Neural crest cell (in vitro differentiated cells): ENCODE data around the gene OPALIN. TPM values are rescaled to one million over a fixed set of nuclear protein-coding genes. Genes with fewer than 3 reads are reported as not detected.

Experiments
- DNase-seq: peaks from one replicate; pipeline ENCODE4 v3.0.0; 2021; ENCODE audit warnings: low read depth, mixed read lengths, low spot score
- H3K27ac Mint-ChIP-seq: one replicate; pipeline ENCODE4 v1.8.0; 2021; ENCODE audit warnings: mild to moderate bottlenecking, mixed read lengths; ENCODE audit not compliant: unreplicated experiment
- H3K27me3 Mint-ChIP-seq: 2 replicates; pipeline ENCODE4 v1.8.0; 2021; ENCODE audit warnings: low read depth, mild to moderate bottlenecking, mixed read lengths
- H3K36me3 Mint-ChIP-seq: 2 replicates; pipeline ENCODE4 v1.8.0; 2021; ENCODE audit warnings: low read depth, mild to moderate bottlenecking, mixed read lengths
- H3K4me1 Mint-ChIP-seq: 2 replicates; pipeline ENCODE4 v1.8.0; 2021; ENCODE audit warnings: mixed read lengths
- H3K4me3 Mint-ChIP-seq: one replicate; pipeline ENCODE4 v1.8.0; 2021; ENCODE audit warnings: mild to moderate bottlenecking, mixed read lengths
- H3K9me3 Mint-ChIP-seq: 2 replicates; pipeline ENCODE4 v1.8.0; 2021; ENCODE audit warnings: mixed read lengths
- CTCF ChIP-seq: fragments of 200-600 bp; sonication (generic); conservative IDR thresholded peaks from 2 replicates; pipeline ENCODE4 v1.5.0; 2021; ENCODE audit warnings: antibody characterized with exemption, mild to moderate bottlenecking
- total RNA-seq: library from RNA; stranded (reverse); gene quantifications from 2 replicates; pipeline ENCODE4 v1.2.1, GENCODE V29; 2021

The OPALIN gene
- total RNA-seq, 1 donor from 2014 or later: not detected

GRCh38 chr10:96401036-96401435 lies 42.2 kb upstream of the OPALIN start:
- Mint-ChIP-seq H3K4me1 (peaks cover 40% of the 10 kb centered on the region), H3K27ac (peak overlapping the region; percentile 89), H3K36me3 (no peaks in the 10 kb centered on the region), H3K4me3 (peak overlapping the region; percentile 54), H3K27me3 (peaks cover 25% of the 10 kb centered on the region), H3K9me3 (no peaks in the 10 kb centered on the region)
- no peak for TF ChIP-seq CTCF
- peak; percentile 17 for DNase-seq

- no peaks in the 10 kb centered on the region for H3K9me3 Mint-ChIP-seq
- H3K27me3 Mint-ChIP-seq: peaks cover 31% of the 10 kb centered on the region
- TF ChIP-seq CTCF: no peak
- H3K4me3 Mint-ChIP-seq: peak overlapping the region; percentile 54
- no peak for DNase-seq
- H3K27ac Mint-ChIP-seq: peak overlapping the region; percentile 21
- no peaks in the 10 kb centered on the region for H3K36me3 Mint-ChIP-seq
- H3K4me1 Mint-ChIP-seq: peaks cover 41% of the 10 kb centered on the region
These were observed 41.7 kb upstream of the OPALIN start for GRCh38 chr10:96400465-96400864.

GRCh38 chr10:96397902-96398301 lies 39.1 kb upstream of the OPALIN start:
- Mint-ChIP-seq H3K27ac (no peak overlapping the region), H3K4me1 (peaks cover 34% of the 10 kb centered on the region), H3K36me3 (no peaks in the 10 kb centered on the region), H3K27me3 (peaks cover 44% of the 10 kb centered on the region), H3K4me3 (no peak overlapping the region), H3K9me3 (no peaks in the 10 kb centered on the region)
- no peak for TF ChIP-seq CTCF
- DNase-seq: no peak

GRCh38 chr10:96395931-96396877 lies 37.4 kb upstream of the OPALIN start:
- peak; percentile 96 for TF ChIP-seq CTCF
- H3K27me3 Mint-ChIP-seq: peaks cover 42% of the 10 kb centered on the region
- H3K27ac Mint-ChIP-seq: no peak overlapping the region
- H3K36me3 Mint-ChIP-seq: no peaks in the 10 kb centered on the region
- peak; percentile 66 for DNase-seq
- H3K4me3 Mint-ChIP-seq: no peak overlapping the region
- peaks cover 21% of the 10 kb centered on the region for H3K4me1 Mint-ChIP-seq
- no peaks in the 10 kb centered on the region for H3K9me3 Mint-ChIP-seq

GRCh38 chr10:96390460-96390864 lies 31.7 kb upstream of the OPALIN start:
- H3K27ac Mint-ChIP-seq: no peak overlapping the region
- no peak for DNase-seq
- no peaks in the 10 kb centered on the region for H3K4me1 Mint-ChIP-seq
- no peaks in the 10 kb centered on the region for H3K9me3 Mint-ChIP-seq
- no peak for TF ChIP-seq CTCF
- no peaks in the 10 kb centered on the region for H3K36me3 Mint-ChIP-seq
- peaks cover 37% of the 10 kb centered on the region for H3K27me3 Mint-ChIP-seq
- no peak overlapping the region for H3K4me3 Mint-ChIP-seq
